ENCODE measurements around the gene CHD2. TPM values are rescaled to one million over a fixed set of nuclear protein-coding genes. Genes with fewer than 3 reads are reported as not detected.
"Not testable (repeated sequence)": the region's sequence is repeated elsewhere in the genome, so short reads cannot be mapped to it uniquely, and the experiment has no call there.

The CHD2 gene
- total RNA-seq, 2 donors from 2014 or later: 63.9 to 70.0 TPM

GRCh38 chr15:93059442-93059841, 159.3 kb downstream of the CHD2 start:
- peak overlapping the region in 1 of 4 donors; percentile 1 for H3K27ac ChIP-seq
- no peak overlapping the region for H3K4me3 ChIP-seq
- H3K4me1 ChIP-seq: peaks cover 32% of the 10 kb centered on the region
- no peak for DNase-seq
- no peak for ATAC-seq
- no peaks in the 10 kb centered on the region for H3K27me3 ChIP-seq
- TF ChIP-seq POLR2A (IDR thresholded peaks at IDR 0.05) (no peak), CTCF (IDR thresholded peaks at IDR 0.05) (no peak)
- intact Hi-C loops (cut with DNase I): no loop called here
- 64 to 71% methylated on average over 8 of the region's 8 CpGs for WGBS, 2 donors
- H3K36me3 ChIP-seq (replicated peaks in 1 of 2; ENCODE audit: insufficient read depth in 1 of 2, low read depth in 2 of 2): no peaks in the 10 kb centered on the region
- no peaks in the 10 kb centered on the region for H3K9me3 ChIP-seq

- intact Hi-C loops (cut with DNase I): no loop called here
- no peak for DNase-seq
- peaks cover 32% of the 10 kb centered on the region for H3K4me1 ChIP-seq
Observed at GRCh38 chr15:93060336-93061248, 160.5 kb downstream of the CHD2 start.

GRCh38 chr15:93062628-93063261, 162.6 kb downstream of the CHD2 start:
- DNase-seq; H3K36me3 ChIP-seq (replicated peaks in 1 of 2; ENCODE audit: insufficient read depth in 1 of 2, low read depth in 2 of 2); H3K27me3 ChIP-seq; ATAC-seq; intact Hi-C loops (cut with DNase I); H3K4me3 ChIP-seq; H3K9me3 ChIP-seq: not testable (repeated sequence)
- peak overlapping the region in 2 of 4 donors; percentile 36 to 39 for H3K27ac ChIP-seq
- peaks cover 32% of the 10 kb centered on the region for H3K4me1 ChIP-seq
- WGBS, 2 donors: 72 to 81% methylated on average over 10 to 11 of the region's 13 CpGs

More at GRCh38 chr15:93060336-93061248, 160.5 kb downstream of the CHD2 start:
- Histone ChIP-seq H3K27ac (peak overlapping the region in 2 of 4 donors; percentile 39 to 47), H3K27me3 (no peaks in the 10 kb centered on the region), H3K36me3 (replicated peaks in 1 of 2; ENCODE audit: insufficient read depth in 1 of 2, low read depth in 2 of 2) (no peaks in the 10 kb centered on the region), H3K9me3 (no peaks in the 10 kb centered on the region), H3K4me3 (no peak overlapping the region)
- TF ChIP-seq CTCF (IDR thresholded peaks at IDR 0.05): no peak
- TF ChIP-seq POLR2A (IDR thresholded peaks at IDR 0.05): no peak
- 66 to 83% methylated on average over 17 to 19 of the region's 19 CpGs for WGBS, 2 donors
- no peak for ATAC-seq

DNA sequence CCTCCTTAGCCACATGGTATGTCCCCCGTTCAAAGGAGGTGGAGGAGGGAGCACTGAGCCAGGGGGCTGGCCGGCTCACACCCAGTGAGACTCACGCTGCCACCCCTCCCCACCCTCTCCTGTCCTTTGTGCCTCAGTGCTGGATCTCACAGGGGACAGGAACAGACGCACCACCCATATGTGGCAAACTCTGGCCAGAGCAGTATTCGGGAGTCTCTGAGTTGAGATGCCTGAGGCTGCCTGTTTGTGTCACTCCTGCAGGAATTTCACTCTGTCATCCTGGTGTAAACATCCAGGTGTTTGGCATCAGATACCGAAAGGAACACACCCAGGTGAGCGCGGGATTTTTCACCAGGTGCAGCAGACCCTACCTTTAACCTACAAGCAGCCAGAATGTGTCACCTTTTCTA, 163.1 kb downstream of the CHD2 start:
- no peaks in the 10 kb centered on the region for H3K9me3 ChIP-seq
- no peaks in the 10 kb centered on the region for H3K36me3 ChIP-seq (replicated peaks in 1 of 2; ENCODE audit: insufficient read depth in 1 of 2, low read depth in 2 of 2)
- H3K27me3 ChIP-seq: no peaks in the 10 kb centered on the region
- ATAC-seq (no peak), DNase-seq (no peak)
- H3K4me3 ChIP-seq: no peak overlapping the region
- H3K4me1 ChIP-seq: peaks cover 32% of the 10 kb centered on the region
- 26 to 51% methylated on average over 5 to 8 of the region's 8 CpGs for WGBS, 2 donors
- H3K27ac ChIP-seq: peak overlapping the region in 3 of 4 donors; percentile 30 to 59 (median 42)
- TF ChIP-seq POLR2A (IDR thresholded peaks at IDR 0.05): no peak
- TF ChIP-seq CTCF (IDR thresholded peaks at IDR 0.05): no peak
- intact Hi-C loops (cut with DNase I): no loop called here
